Panc1 (cell line): Measurements from ENCODE around the gene NPAS2. TPM values are rescaled to one million over a fixed set of nuclear protein-coding genes. Genes with fewer than 3 reads are reported as not detected.

Source experiments
- ATAC-seq: fragments of 200-7000 bp; cut with Tn5 transposase; 2 replicates; pipeline ENCODE4 v1.9.1; 2020; ENCODE audit warnings: mild to moderate bottlenecking, moderate library complexity
- BruUV-seq: library from RNA; stranded (reverse); fragments of 400-500 nt; replicated peaks from 2 replicates; lab custom pipeline; 2021; lab: Mats Ljungman, UMichigan
- CTCF ChIA-PET: fragments of 300-600 bp; sonication (Branson Sonifier 250); formaldehyde crosslinking; loops from one replicate; lab custom pipeline; 2022; ENCODE audit warnings: antibody characterized with exemption; lab: Charles Lee
- POLR2A ChIA-PET: fragments of 300-600 bp; sonication (Branson Sonifier 250); formaldehyde crosslinking; loops from one replicate; lab custom pipeline; 2022; ENCODE audit warnings: antibody characterized with exemption; lab: Charles Lee
- DNase-seq: peaks from one replicate; pipeline ENCODE4 v3.0.0-alpha.2; 2010; ENCODE audit warnings: low read depth, low spot score
- H3K27ac ChIP-seq: 2 replicates; pipeline ENCODE4 v1.5.1; 2011; ENCODE audit warnings: mild to moderate bottlenecking, low read length, inconsistent platforms
- H3K27me3 ChIP-seq: fragments of 200-500 bp; sonication (Bioruptor generic); 2 replicates; pipeline ENCODE4 v1.6.0; 2014; ENCODE audit warnings: low read length, inconsistent platforms; ENCODE audit not compliant: control insufficient read depth, insufficient read depth
- H3K36me3 ChIP-seq: fragments of 200-500 bp; sonication (Bioruptor generic); 2 replicates; pipeline ENCODE4 v1.5.1; 2014; ENCODE audit warnings: inconsistent platforms, mild to moderate bottlenecking, low read length, moderate library complexity; ENCODE audit not compliant: control insufficient read depth, insufficient read depth
- H3K4me1 ChIP-seq: 2 replicates; pipeline ENCODE4 v1.5.1; 2011; ENCODE audit warnings: inconsistent platforms, mild to moderate bottlenecking, low read length, moderate library complexity; ENCODE audit not compliant: control insufficient read depth, insufficient read depth
- H3K4me3 ChIP-seq, 2 experiments: 2 replicates each; pipeline ENCODE4 v1.5.1; 2011 to 2012; ENCODE audit warnings: low read depth in 2 of 2, low read length in 2 of 2, mild to moderate bottlenecking in 2 of 2, inconsistent platforms in 1 of 2, moderate library complexity in 1 of 2
- H3K9me3 ChIP-seq: fragments of 200-500 bp; sonication (Bioruptor generic); 2 replicates; pipeline ENCODE4 v1.5.1; 2014; ENCODE audit warnings: low read depth, mild to moderate bottlenecking, inconsistent platforms, low read length, moderate library complexity; ENCODE audit not compliant: control insufficient read depth, insufficient read depth
- CTCF ChIP-seq: fragments of 450-650 bp; IDR thresholded peaks from 2 replicates; pipeline ENCODE4 v1.5.1; 2017; ENCODE audit warnings: mild to moderate bottlenecking
- POLR2AphosphoS5 ChIP-seq: IDR thresholded peaks from 2 replicates; pipeline ENCODE4 v1.6.1; 2012; ENCODE audit warnings: mild to moderate bottlenecking, low read depth, low read length, moderate library complexity
- REST ChIP-seq, 2 experiments: IDR thresholded peaks; 2 replicates each; pipeline ENCODE4 v1.6.1; 2011 to 2012; ENCODE audit warnings: low read depth in 2 of 2, control low read depth in 1 of 2, low read length in 1 of 2, mild to moderate bottlenecking in 1 of 2, moderate library complexity in 1 of 2; ENCODE audit not compliant: insufficient read depth in 1 of 2
- SIN3A ChIP-seq: IDR thresholded peaks from 2 replicates; pipeline ENCODE4 v1.6.1; 2012; ENCODE audit warnings: low read depth, mild to moderate bottlenecking, low read length, moderate library complexity, borderline replicate concordance; ENCODE audit not compliant: insufficient read depth
- TCF7L2 ChIP-seq: IDR thresholded peaks from 2 replicates; pipeline ENCODE4 v1.6.1; 2011; ENCODE audit warnings: mild to moderate bottlenecking, low read depth, low read length, inconsistent platforms
- in situ Hi-C: cut with HindIII; loops from 2 replicates; pipeline ENCODE4 v1.10.0; 2016; ENCODE audit warnings: low sequenced_read_pairs, low pct_unique_long_range_greater_than_20kb
- intact Hi-C: fragments of 100-400 bp; cut with micrococcal nuclease; formaldehyde crosslinking; loops from one replicate; pipeline ENCODE4 v1.10.0; 2022; ENCODE audit not compliant: unreplicated experiment
- total RNA-seq: library from RNA; stranded (reverse); gene quantifications from one replicate; pipeline ENCODE4 v1.2.1, GENCODE V29; 2021; ENCODE audit not compliant: unreplicated experiment

NPAS2 gene
- total RNA-seq, 1 experiment from 2014 or later, result 72.8 TPM

GRCh38 chr2:100812116-100812515 is 7.8 kb upstream of the NPAS2 start:
- Histone ChIP-seq H3K27me3 (no peaks in the 10 kb centered on the region), H3K4me1 (no peaks in the 10 kb centered on the region), H3K9me3 (no peaks in the 10 kb centered on the region), H3K4me3 (no peak overlapping the region), H3K27ac (no peak overlapping the region), H3K36me3 (no peaks in the 10 kb centered on the region)
- DNase-seq (no peak), ATAC-seq (no peak)
- CTCF ChIA-PET, result no interaction called here
- POLR2A ChIA-PET, result no interaction called here
- TF ChIP-seq POLR2AphosphoS5 (no peak), REST (IDR thresholded peaks at IDR 0.05; ENCODE audit: insufficient read depth in 1 of 2, low read depth in 2 of 2, low read length in 1 of 2) (no peak), CTCF (no peak), SIN3A (no peak), TCF7L2 (no peak)
- in situ Hi-C loops, result no loop called here
- intact Hi-C loops, result no loop called here
- BruUV-seq, result no TSS peak

GRCh38 chr2:100812573-100812972 is 7.4 kb upstream of the NPAS2 start:
- no TSS peak for BruUV-seq
- ATAC-seq (no peak), DNase-seq (no peak)
- POLR2A ChIA-PET, result no interaction called here
- Histone ChIP-seq H3K27me3 (no peaks in the 10 kb centered on the region), H3K36me3 (no peaks in the 10 kb centered on the region), H3K4me1 (0 out of 2 replicates have a peak, but pooled peaks cover under 1% of the 10 kb centered on the region), H3K9me3 (no peaks in the 10 kb centered on the region), H3K4me3 (no peak overlapping the region), H3K27ac (no peak overlapping the region)
- TF ChIP-seq CTCF, result no peak
- no peak for TF ChIP-seq POLR2AphosphoS5
- TF ChIP-seq TCF7L2, result no peak
- no peak for TF ChIP-seq SIN3A
- TF ChIP-seq REST (IDR thresholded peaks at IDR 0.05; ENCODE audit: insufficient read depth in 1 of 2, low read depth in 2 of 2, low read length in 1 of 2), result no peak
- in situ Hi-C loops, result no loop called here
- CTCF ChIA-PET, result no interaction called here
- intact Hi-C loops, result no loop called here
